Vagina (tissue), 2 donors: ENCODE data around the gene TSPEAR. TPM values are rescaled to one million over a fixed set of nuclear protein-coding genes. Genes with fewer than 3 reads are reported as not detected.
"Not testable (repeated sequence)": the region's sequence is repeated elsewhere in the genome, so short reads cannot be mapped to it uniquely, and the experiment has no call there.

ENCODE experiments used
- DNase-seq, 2 donors: peaks; one replicate each; pipeline ENCODE4 v3.0.0-alpha.2; 2017; ENCODE audit errors: extremely low spot score in 2 of 2
- H3K27ac ChIP-seq: fragments of 200-600 bp; sonication (generic); one replicate; pipeline ENCODE4 v1.5.1; 2019
- H3K27me3 ChIP-seq: fragments of 200-600 bp; sonication (generic); one replicate; pipeline ENCODE4 v1.5.1; 2019
- H3K36me3 ChIP-seq, 2 donors: fragments of 200-600 bp; sonication (generic); one replicate each; pipeline ENCODE4 v1.5.1; 2017 to 2019
- H3K4me1 ChIP-seq: fragments of 200-600 bp; sonication (generic); one replicate; pipeline ENCODE4 v1.5.1; 2019
- H3K4me3 ChIP-seq, 2 donors: fragments of 200-600 bp; sonication (generic); 1 replicate in 1 of 2; 2 replicates in 1 of 2; pipeline ENCODE4 v1.5.1; 2016 to 2019
- H3K9me3 ChIP-seq: fragments of 200-600 bp; sonication (generic); one replicate; pipeline ENCODE4 v1.5.1; 2019
- CTCF ChIP-seq, 3 experiments: fragments of 450-650 bp in 2 of 3; fragments of 200-600 bp in 1 of 3; sonication (generic) in 1 of 3; IDR thresholded peaks; one replicate each; pipeline ENCODE4 v1.5.1; 2017 to 2019; ENCODE audit warnings: antibody characterized with exemption in 3 of 3, mild to moderate bottlenecking in 2 of 3, moderate library complexity in 2 of 3
- POLR2A ChIP-seq, 2 donors: fragments of 450-650 bp; IDR thresholded peaks; one replicate each; pipeline ENCODE4 v1.6.1; 2017; ENCODE audit warnings: antibody characterized with exemption in 2 of 2, mild to moderate bottlenecking in 2 of 2, moderate library complexity in 2 of 2
- POLR2AphosphoS5 ChIP-seq, 2 donors: sonication (generic); formaldehyde crosslinking; IDR thresholded peaks; one replicate each; pipeline ENCODE4 v1.9.0; 2017; ENCODE audit warnings: antibody characterized with exemption in 2 of 2, mild to moderate bottlenecking in 2 of 2, low read depth in 1 of 2; ENCODE audit not compliant: insufficient read depth in 1 of 2
- intact Hi-C: fragments of 100-400 bp; cut with DNase I; formaldehyde crosslinking; loops from one replicate; pipeline ENCODE4 v1.15.1; 2023
- total RNA-seq: library from RNA; depleted of rRNA; stranded (reverse); fragments of >200 nt; gene quantifications from one replicate; pipeline ENCODE4 v1.2.3, GENCODE V29; 2016

Gene TSPEAR
- total RNA-seq, 1 donor from 2014 or later = not detected

- no peaks in the 10 kb centered on the region for H3K27me3 ChIP-seq
- H3K4me3 ChIP-seq = no peak overlapping the region
- intact Hi-C loops = no loop called here
- no peak overlapping the region for H3K27ac ChIP-seq
- TF ChIP-seq POLR2AphosphoS5 (IDR thresholded peaks at IDR 0.05; ENCODE audit: insufficient read depth in 1 of 2, low read depth in 1 of 2) = no peak
- H3K4me1 ChIP-seq = no peaks in the 10 kb centered on the region
- DNase-seq = peak; percentile 75 to 79
- H3K36me3 ChIP-seq = no peaks in the 10 kb centered on the region
- H3K9me3 ChIP-seq = no peaks in the 10 kb centered on the region
Measured at GRCh38 chr21:44596068-44596725, 115.2 kb downstream of the TSPEAR start.

- Histone ChIP-seq H3K4me3 (no peak overlapping the region), H3K27ac (no peak overlapping the region), H3K4me1 (no peaks in the 10 kb centered on the region), H3K27me3 (no peaks in the 10 kb centered on the region), H3K36me3 (no peaks in the 10 kb centered on the region), H3K9me3 (no peaks in the 10 kb centered on the region)
- TF ChIP-seq CTCF (IDR thresholded peaks at IDR 0.05) (no peak), POLR2A (IDR thresholded peaks at IDR 0.05) (no peak), POLR2AphosphoS5 (IDR thresholded peaks at IDR 0.05; ENCODE audit: insufficient read depth in 1 of 2, low read depth in 1 of 2) (no peak)
- intact Hi-C loops = no loop called here
- DNase-seq = peak in 1 of 2 donors; percentile 37
Measured at GRCh38 chr21:44595524-44595923, 115.8 kb downstream of the TSPEAR start.

- TF ChIP-seq POLR2A (IDR thresholded peaks at IDR 0.05) (no peak), CTCF (IDR thresholded peaks at IDR 0.05) (no peak), POLR2AphosphoS5 (IDR thresholded peaks at IDR 0.05; ENCODE audit: insufficient read depth in 1 of 2, low read depth in 1 of 2) (no peak)
- intact Hi-C loops = no loop called here
- Histone ChIP-seq H3K9me3 (no peaks in the 10 kb centered on the region), H3K27me3 (no peaks in the 10 kb centered on the region), H3K4me3 (no peak overlapping the region), H3K27ac (no peak overlapping the region), H3K4me1 (no peaks in the 10 kb centered on the region), H3K36me3 (no peaks in the 10 kb centered on the region)
- DNase-seq = peak; percentile 4 to 11
Measured at GRCh38 chr21:44594406-44594916, 116.9 kb downstream of the TSPEAR start.

GRCh38 chr21:44593598-44594405, 117.6 kb downstream of the TSPEAR start:
- peak; percentile 40 to 64 for DNase-seq
- no peaks in the 10 kb centered on the region for H3K27me3 ChIP-seq
- intact Hi-C loops = no loop called here
- H3K4me3 ChIP-seq = no peak overlapping the region
- H3K27ac ChIP-seq = no peak overlapping the region
- H3K4me1 ChIP-seq = no peaks in the 10 kb centered on the region
- H3K9me3 ChIP-seq = no peaks in the 10 kb centered on the region
- TF ChIP-seq POLR2A (IDR thresholded peaks at IDR 0.05) (no peak), CTCF (IDR thresholded peaks at IDR 0.05) (no peak), POLR2AphosphoS5 (IDR thresholded peaks at IDR 0.05; ENCODE audit: insufficient read depth in 1 of 2, low read depth in 1 of 2) (no peak)
- H3K36me3 ChIP-seq = no peaks in the 10 kb centered on the region

- Histone ChIP-seq H3K4me3 (no peak within 1 kb of the TSS), H3K9me3 (no peaks in the 10 kb centered on the region), H3K4me1 (no peaks in the 10 kb centered on the region), H3K27me3 (no peaks in the 10 kb centered on the region), H3K27ac (no peak within 1 kb of the TSS), H3K36me3 (no peaks in the 10 kb centered on the region)
- no peak for TF ChIP-seq POLR2AphosphoS5 (IDR thresholded peaks at IDR 0.05; ENCODE audit: insufficient read depth in 1 of 2, low read depth in 1 of 2)
- no peak for TF ChIP-seq POLR2A (IDR thresholded peaks at IDR 0.05)
- no peak for TF ChIP-seq CTCF (IDR thresholded peaks at IDR 0.05)
- DNase-seq = peak; percentile 65 to 95
- intact Hi-C loops = no loop called here
Measured at GRCh38 chr21:44592446-44593311, 118.7 kb downstream of the TSPEAR start, which contains the start of gene KRTAP10-6. Gene KRTAP10-6 (minus strand): TSS chr21:44592505. CDS start chr21:44592484, 21 bp downstream.

- intact Hi-C loops, H3K36me3 ChIP-seq, H3K9me3 ChIP-seq, H3K27ac ChIP-seq, H3K4me1 ChIP-seq, DNase-seq, H3K4me3 ChIP-seq, H3K27me3 ChIP-seq: not testable (repeated sequence)
Measured at GRCh38 chr21:44591801-44592130, 119.6 kb downstream of the TSPEAR start.

GRCh38 chr21:44590897-44591800, 120.2 kb downstream of the TSPEAR start:
- H3K4me1 ChIP-seq, H3K4me3 ChIP-seq, H3K27ac ChIP-seq, H3K36me3 ChIP-seq, H3K27me3 ChIP-seq, intact Hi-C loops, H3K9me3 ChIP-seq: not testable (repeated sequence)
- DNase-seq = peak; percentile 54 to 93
